Gastroesophageal sphincter (tissue), 3 donors: Measurements from ENCODE around the gene CNIH4.

Experiments
- CTCF ChIP-seq, 4 experiments: fragments of 200-600 bp in 2 of 4; fragments of 450-650 bp in 2 of 4; sonication (generic) in 1 of 4; IDR thresholded peaks; one replicate each; pipeline ENCODE4 v1.5.1; 2017 to 2019; ENCODE audit warnings: antibody characterized with exemption in 4 of 4, mild to moderate bottlenecking in 2 of 4, moderate library complexity in 2 of 4
- POLR2AphosphoS5 ChIP-seq: sonication (generic); formaldehyde crosslinking; IDR thresholded peaks from one replicate; pipeline ENCODE4 v1.6.1; 2017; ENCODE audit warnings: antibody characterized with exemption

- no peak for TF ChIP-seq CTCF (IDR thresholded peaks at IDR 0.05)
- TF ChIP-seq POLR2AphosphoS5 = no peak
These were observed 22.4 kb downstream of the CNIH4 start for GRCh38 chr1:224378855-224379631.
